HT-29 (cell line): ENCODE data around the gene RASA3. TPM values are rescaled to one million over a fixed set of nuclear protein-coding genes. Genes with fewer than 3 reads are reported as not detected.
A peak's percentile ranks its signal among the peaks of the same experiment; 100 is the strongest.
"Not testable (repeated sequence)": the region's sequence is repeated elsewhere in the genome, so short reads cannot be mapped to it uniquely, and the experiment has no call there.

ENCODE experiments used
- DNase-seq: peaks from one replicate; pipeline ENCODE4 v3.0.0-alpha.2; 2015; ENCODE audit warnings: low spot score
- total RNA-seq: library from RNA; depleted of rRNA; stranded (reverse); fragments of >200 nt; shearing (Covaris generic); gene quantifications from 2 replicates; pipeline ENCODE4 v1.2.3, GENCODE V29; 2014

Gene RASA3
- total RNA-seq, 1 experiment from 2014 or later: 25.1 TPM

DNA sequence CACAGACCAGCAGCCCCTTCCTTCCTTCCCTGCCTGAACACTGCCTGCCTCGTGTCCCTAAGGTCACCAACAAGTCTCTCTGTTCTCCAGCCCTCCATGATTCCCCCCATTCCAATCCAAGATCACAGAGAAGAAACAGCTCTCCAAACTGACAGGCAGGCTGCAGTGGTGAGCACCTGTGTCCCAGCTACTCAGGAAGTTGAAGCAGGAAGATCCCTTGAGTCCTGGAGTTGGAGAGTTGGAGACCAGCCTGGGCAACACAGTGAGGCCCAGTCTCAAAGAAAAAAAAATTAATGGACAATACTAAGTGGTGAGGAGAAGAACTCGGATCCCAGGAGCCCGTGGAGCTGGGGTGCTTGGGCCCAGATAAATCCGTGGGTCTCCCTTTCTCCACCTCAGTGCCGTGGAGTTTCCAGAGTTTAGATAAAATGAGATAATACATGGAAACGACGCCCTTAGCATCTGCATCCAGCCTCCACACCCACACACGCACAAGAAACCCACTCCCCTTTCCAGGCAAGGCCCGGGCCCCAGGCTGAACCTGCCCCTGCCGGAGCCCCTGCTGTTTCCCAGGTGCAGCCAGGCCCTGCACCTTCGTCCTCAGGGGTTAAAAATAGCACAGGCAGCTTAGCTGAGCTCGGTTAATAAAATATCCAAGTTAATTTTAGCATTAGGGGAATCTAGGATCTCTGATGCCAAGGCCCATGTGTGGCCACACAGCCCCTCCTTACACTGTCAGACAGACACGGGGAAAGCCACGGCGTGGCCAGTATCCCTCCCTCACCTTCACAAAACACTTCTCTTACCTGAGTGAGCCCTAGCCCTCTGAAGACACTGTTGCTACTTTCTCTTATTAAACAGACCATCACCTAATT, 4.7 kb downstream of the RASA3 start:
- no peak for DNase-seq

DNA sequence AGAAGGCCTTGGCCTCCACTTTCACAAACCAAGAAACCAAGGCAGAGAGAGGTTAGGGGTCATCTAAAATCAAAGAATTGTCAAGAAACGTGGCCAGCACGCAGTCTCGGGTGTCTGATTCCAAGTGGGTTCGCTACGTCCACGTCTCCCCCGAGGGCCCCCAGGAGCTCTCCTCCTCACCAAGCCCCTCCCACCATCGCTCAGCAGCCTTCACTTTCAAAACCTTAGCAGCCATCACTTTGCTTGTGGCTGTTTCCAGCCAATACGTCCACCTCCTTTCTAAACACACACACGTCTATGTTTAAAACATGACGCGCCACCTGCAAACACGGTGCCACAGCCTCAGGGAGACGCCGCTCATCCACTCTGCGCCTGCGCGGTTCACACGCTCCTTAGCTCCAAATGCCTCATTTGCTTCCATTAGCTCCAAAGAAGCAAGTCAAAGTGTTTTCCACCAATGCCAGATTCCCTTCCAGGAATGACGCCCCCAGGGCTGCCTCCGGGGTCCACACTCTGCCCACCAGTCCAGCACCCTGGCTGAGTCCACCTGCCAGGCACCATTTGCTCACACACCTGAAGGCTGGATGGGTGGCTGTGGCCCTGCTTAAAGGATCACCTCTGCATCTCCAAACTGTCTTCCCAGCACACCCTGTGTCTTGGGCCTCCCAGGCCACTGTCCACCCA, 5.5 kb downstream of the RASA3 start:
- no peak for DNase-seq

GRCh38 chr13:114126086-114126485, 6.3 kb downstream of the RASA3 start:
- DNase-seq: not testable (repeated sequence)

- DNase-seq: no peak
Measured at GRCh38 chr13:114125589-114125988, 6.8 kb downstream of the RASA3 start.

DNA sequence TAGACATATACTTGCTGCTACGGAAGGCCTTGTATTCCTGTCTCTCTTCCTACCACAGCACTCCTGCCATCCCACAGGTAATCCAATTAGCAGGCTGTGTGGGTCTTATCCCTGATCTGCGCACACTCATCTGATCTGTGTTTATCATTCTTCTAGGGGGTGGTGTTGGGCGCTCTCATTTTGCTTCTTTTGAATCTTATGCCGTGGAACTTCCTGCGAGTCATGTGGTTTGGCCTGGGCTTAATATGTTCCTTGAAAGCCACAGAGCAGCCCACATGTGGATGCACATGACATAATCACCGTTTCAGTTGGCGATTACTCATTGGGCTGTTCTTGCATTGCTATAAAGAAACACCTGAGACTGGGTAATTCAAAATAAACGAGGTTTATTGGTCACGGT, 7.5 kb downstream of the RASA3 start:
- no peak for DNase-seq

DNA sequence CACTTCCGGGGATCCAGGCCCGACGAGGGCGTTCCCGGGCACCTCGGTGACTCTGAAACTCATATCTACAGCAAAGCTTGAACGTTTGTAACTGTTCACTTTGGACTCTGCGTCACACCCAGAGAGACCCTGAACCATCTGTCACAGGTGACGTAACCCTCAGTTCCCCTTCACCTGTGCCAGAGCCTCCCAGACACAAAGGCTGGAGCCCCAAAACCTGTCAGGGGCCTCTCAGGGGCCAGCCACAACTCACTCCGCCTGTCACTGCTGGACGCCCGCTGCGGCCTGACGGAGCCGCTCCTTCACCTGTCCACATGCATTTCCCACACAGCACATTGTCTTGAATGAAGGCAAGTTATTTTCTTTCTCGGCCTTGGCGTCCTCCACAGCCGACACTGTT, 8.0 kb downstream of the RASA3 start:
- DNase-seq: no peak

- DNase-seq: no peak
Measured at GRCh38 chr13:114123876-114124275, 8.5 kb downstream of the RASA3 start.

DNA sequence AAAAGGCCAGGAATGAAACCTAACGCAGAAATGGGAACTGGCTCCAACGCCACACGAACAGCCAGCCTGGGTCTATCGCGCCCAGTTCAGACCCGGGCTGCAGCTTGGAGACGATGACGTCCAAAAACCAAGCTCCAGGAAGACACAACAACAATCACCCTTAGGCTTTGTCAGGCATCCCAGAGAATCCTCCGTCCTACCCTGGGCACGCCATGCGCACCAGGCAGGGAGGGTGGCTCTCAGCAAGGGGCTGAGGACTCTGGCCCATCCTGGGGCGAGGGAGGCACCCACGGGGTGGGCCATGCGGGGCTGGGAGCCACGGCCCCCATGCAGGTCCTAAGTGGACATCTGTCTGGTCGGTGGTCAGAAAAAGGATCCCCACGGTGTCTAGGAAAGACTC, 9.0 kb downstream of the RASA3 start:
- no peak for DNase-seq

GRCh38 chr13:114122591-114123211, 9.7 kb downstream of the RASA3 start:
- DNase-seq: no peak

GRCh38 chr13:114122127-114122511, 10.3 kb downstream of the RASA3 start:
- no peak for DNase-seq

- DNase-seq: no peak
Measured at GRCh38 chr13:114121496-114122126, 10.8 kb downstream of the RASA3 start.

- DNase-seq: no peak
Measured at GRCh38 chr13:114121031-114121430, 11.4 kb downstream of the RASA3 start.

DNA sequence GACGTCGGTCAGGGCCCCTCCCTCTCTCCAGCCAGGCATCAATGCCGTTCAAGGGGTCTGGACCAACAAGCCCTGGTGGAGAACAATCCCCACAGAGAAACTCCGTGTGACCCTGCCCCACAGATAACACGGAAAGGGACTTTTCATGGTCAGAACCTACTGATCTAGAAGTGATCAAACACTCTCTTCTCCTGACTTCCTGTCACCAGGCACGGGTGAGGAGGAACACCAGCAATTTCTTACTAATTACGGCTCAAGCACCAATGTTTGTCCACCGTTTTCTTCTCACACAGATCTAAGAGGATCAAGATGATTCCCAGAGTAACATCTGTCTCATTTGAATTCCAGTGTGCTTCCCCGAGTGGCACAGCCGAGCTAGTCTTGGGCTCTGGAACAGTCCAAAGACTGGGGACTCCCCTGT, 11.8 kb downstream of the RASA3 start:
- DNase-seq: no peak

- peak; percentile 75 for DNase-seq
Measured at GRCh38 chr13:114119196-114119595, 13.2 kb downstream of the RASA3 start.

- DNase-seq: peak; percentile 83
Measured at GRCh38 chr13:114118511-114119123, 13.8 kb downstream of the RASA3 start.

DNA sequence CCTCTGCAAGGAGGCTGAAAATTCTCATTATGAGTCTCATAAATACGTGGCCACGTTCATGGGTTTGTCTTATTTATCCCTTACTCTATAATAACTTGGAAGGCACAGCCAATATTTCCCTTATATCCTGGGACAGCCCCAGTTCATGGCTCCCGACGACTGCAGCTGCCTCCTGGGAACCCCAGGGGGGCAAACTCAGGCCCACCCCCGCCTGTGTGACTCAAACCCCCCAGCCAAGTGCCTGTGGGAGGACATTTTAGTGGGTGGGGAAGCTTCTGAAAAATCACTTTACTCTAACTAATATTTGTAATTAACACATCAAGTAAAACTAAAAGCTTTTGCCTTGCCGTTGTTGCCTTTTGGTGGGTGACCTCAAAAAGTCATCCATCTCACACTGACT, 14.3 kb downstream of the RASA3 start:
- no peak for DNase-seq

GRCh38 chr13:114117341-114117874, 15.0 kb downstream of the RASA3 start:
- not testable (repeated sequence) for DNase-seq

- no peak for DNase-seq
Measured at GRCh38 chr13:114116734-114117133, 15.7 kb downstream of the RASA3 start.

DNA sequence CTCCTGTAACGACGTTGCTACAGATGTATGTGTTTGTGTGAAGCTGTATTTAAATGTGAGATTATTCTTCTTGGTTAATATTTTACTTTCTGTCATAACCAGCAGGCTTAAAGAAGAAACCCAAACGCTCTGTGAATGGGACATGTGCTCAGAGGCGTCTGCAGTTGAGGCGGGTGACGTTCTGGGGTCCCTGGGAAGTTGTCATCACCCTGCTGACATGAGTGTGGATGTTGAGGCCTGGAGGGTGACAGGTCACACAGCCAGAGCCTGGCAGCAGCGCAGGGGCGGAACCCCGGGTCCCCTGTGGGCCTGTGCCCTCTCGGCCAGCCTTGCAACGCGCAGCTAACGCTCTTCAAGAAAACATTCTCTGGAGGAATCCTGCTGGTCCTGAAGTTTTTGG, 16.6 kb downstream of the RASA3 start:
- DNase-seq: no peak

DNA sequence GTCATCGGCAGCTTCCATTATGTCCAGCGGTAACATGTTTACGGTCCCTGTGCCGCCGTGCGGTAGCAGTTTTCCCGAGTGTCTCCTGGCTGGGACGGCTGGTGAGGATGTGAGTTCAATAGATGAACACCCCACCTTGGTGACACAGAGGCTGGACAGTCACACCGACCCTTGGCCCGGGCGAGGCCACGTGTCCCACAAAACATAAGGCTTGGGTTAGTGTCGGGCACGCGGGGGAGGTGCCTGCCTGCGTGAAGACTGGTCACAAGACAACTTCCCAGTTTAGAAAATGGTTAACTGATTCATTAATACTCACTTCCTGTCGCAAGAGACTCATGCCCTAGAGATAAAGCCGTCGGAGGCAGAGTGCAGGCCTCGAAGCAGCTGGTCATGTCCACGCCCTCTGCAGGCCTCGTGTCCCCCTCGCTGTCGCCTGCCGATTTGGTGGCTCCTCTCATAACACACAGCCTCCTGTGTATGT, 17.2 kb downstream of the RASA3 start:
- peak; percentile 85 for DNase-seq

DNA sequence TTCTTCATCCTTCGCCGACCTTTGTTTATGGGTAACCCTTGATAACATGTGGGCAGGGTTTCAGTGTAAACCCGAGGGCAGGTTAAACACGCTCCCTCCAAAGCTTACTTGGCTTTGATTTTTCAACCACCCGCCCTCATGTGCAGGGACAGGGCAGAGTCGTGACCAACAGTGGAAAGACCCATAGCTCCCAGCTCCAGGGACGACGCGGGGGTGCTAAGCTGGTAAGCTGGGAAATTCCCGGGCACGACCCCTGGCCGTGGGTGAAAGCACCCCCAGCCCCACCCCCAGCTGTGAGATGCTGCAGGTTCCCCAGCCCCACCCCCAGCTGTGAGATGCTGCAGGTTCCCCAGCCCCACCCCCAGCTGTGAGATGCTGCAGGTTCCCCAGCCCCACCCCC, 17.8 kb downstream of the RASA3 start:
- DNase-seq: not testable (repeated sequence)
